ENCODE results near the gene PCDHB3.

Gene PCDHB3

DNA sequence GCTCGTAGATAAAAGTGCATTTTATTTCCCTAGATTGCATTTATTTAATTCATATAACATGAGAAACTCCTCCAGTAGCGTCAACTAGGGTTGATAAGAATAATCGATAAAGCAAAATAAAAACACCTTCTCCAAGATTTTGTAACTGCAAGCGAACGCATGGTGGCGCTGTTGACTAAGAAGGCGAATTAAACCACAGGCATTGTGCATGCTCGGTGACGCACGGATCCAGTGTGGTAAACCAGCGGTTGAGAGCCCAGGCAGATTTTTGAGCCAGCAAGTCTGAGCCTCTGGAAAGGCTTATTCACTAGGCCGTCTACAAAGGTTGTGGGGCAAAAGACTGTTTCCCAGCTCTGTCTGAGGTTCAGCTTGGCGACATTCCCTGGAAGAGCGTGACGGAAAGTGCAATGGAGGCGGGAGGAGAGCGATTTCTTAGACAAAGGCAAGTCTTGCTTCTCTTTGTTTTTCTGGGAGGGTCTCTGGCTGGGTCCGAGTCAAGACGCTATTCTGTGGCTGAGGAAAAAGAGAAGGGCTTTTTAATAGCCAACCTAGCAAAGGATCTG lies at the start of gene PCDHB3:
Gene PCDHB3 (plus strand): TSS at position 231 of the 563 bp plus-strand sequence. CDS start 177 bp downstream, at position 408.
- H3K4me3 ChIP-seq (ENCODE audit: low read depth, low read length) = no peak within 1 kb of the TSS
- DNase-seq (ENCODE audit: low read depth) = no peak
- no peak for TF ChIP-seq CTCF (IDR thresholded peaks at IDR 0.05; ENCODE audit: low read depth, low read length, missing control alignments)
- in situ Hi-C loops (cut with HindIII; ENCODE audit: low sequenced_read_pairs) = no loop called here

DNA sequence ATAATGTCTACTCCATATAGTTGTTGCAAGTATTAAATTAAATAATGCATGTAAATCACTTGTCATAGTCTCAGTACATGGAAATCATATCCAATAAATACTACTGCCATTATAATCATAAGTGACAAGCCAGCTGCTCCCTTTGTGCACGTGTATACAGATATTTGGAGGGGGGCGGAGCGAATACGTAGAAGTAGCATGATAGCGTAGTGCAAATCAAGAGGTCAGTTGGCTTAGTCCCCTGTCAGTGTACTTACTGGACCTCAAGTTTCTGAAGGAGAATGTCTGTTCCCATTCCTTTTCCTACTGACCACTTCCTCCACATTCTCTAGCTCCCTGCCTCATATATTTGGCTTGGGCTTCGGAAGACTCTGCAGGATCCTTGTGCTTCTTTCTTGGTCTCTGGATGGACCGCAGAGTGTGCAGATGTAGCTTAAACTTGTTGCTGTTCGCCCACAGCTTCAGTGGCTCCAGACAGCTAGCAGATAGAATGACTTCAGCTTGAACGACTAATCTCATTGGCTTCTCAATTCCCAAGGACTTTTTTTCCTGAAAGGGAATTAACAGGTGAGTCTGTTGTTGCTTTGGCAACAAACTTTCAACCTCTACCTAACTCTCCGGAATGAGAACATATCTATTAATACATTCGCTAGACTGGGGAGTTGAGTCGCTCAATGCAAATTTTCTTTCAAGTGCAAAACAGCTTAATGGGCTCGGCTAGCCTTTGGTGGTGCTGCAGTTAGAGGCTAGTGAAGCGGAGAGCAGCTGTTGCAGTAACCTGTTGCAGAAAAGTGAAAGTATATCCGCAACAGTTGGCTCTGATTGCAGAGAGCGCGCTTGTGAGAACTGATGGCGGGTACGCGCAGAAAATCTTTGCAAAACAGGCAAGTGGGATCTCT lies 49.4 kb upstream of the PCDHB3 start, which contains the start of gene PCDHB1:
Gene PCDHB1 (plus strand): TSS at position 753 of the 899 bp plus-strand sequence. CDS start 97 bp downstream, at position 850.
- in situ Hi-C loops (cut with HindIII; ENCODE audit: low sequenced_read_pairs) = no loop called here
- H3K4me3 ChIP-seq (ENCODE audit: low read depth, low read length) = peak within 1 kb of the TSS; percentile 20
- no peak for TF ChIP-seq CTCF (IDR thresholded peaks at IDR 0.05; ENCODE audit: low read depth, low read length, missing control alignments)
- DNase-seq (ENCODE audit: low read depth) = no peak

GRCh38 chr5:141051521-141051866 lies 48.8 kb upstream of the PCDHB3 start:
- no peak for TF ChIP-seq CTCF (IDR thresholded peaks at IDR 0.05; ENCODE audit: low read depth, low read length, missing control alignments)
- peak overlapping the region; percentile 20 for H3K4me3 ChIP-seq (ENCODE audit: low read depth, low read length)

GRCh38 chr5:141077826-141078225 lies 22.4 kb upstream of the PCDHB3 start:
- no peak for DNase-seq (ENCODE audit: low read depth)
- no peak overlapping the region for H3K4me3 ChIP-seq (ENCODE audit: low read depth, low read length)
- in situ Hi-C loops (cut with HindIII; ENCODE audit: low sequenced_read_pairs) = no loop called here
- no peak for TF ChIP-seq CTCF (IDR thresholded peaks at IDR 0.05; ENCODE audit: low read depth, low read length, missing control alignments)

More at GRCh38 chr5:141051521-141051866, 48.8 kb upstream of the PCDHB3 start:
- in situ Hi-C loops (cut with HindIII; ENCODE audit: low sequenced_read_pairs) = no loop called here
- DNase-seq (ENCODE audit: low read depth) = no peak

DNA sequence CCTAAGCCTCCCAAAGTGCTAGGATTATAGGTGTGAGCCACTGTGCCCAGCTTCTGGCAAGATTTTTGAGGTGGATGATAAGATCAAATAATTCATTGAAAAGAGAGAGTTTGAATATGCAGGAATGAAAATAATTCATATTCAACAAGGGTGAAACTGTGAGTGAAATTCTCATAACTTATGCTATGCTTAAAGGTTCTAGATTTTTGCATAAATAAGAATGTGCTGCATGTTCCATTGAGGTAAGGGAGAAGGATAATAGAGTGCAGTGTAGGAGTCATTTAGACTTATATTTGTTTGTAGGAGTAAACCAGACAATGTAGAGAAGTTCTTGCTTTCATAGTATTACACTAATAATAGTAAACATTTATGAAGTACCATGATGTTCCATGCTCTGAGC lies 18.0 kb upstream of the PCDHB3 start:
- no peak for TF ChIP-seq CTCF (IDR thresholded peaks at IDR 0.05; ENCODE audit: low read depth, low read length, missing control alignments)
- in situ Hi-C loops (cut with HindIII; ENCODE audit: low sequenced_read_pairs) = no loop called here
- H3K4me3 ChIP-seq (ENCODE audit: low read depth, low read length) = no peak overlapping the region
- DNase-seq (ENCODE audit: low read depth) = no peak

DNA sequence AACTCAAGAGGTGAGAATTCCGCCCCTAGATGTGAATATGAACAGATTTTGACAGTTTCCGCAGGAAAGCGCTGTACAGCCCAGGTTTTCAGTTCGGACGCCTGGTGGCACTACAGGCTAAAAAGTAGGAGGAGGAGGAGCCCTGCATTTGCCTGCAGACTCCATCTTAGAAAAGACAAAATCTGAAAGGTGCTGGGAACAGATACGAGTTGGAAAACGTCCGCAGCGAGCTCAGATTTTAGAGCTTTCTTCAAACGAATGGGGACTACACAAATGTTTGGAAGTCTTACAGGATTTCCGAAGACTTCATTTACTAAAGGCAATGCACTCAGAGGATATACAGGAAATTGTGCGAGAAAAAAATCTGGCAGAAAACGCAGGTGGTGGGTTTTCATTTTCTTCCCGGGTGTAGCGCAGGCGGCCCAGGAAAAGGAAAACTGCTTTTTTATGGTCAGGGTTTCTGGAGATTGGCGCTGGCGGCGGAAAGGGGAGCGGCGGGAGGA lies 15.7 kb upstream of the PCDHB3 start:
- H3K4me3 ChIP-seq (ENCODE audit: low read depth, low read length) = peak overlapping the region; percentile 11
- DNase-seq (ENCODE audit: low read depth) = no peak
- TF ChIP-seq CTCF (IDR thresholded peaks at IDR 0.05; ENCODE audit: low read depth, low read length, missing control alignments) = no peak
- in situ Hi-C loops (cut with HindIII; ENCODE audit: low sequenced_read_pairs) = no loop called here
